GM23338 (cell line): ENCODE results near the gene SETBP1. TPM values are rescaled to one million over a fixed set of nuclear protein-coding genes. Genes with fewer than 3 reads are reported as not detected.

Experiments
- ATAC-seq: fragments of 200-7000 bp; cut with Tn5 transposase; 3 replicates; pipeline ENCODE4 v1.9.1; 2020
- DNase-seq: peaks from one replicate; pipeline ENCODE4 v3.0.0-alpha.2; 2015; ENCODE audit warnings: low spot score
- H2AFZ ChIP-seq: fragments of 200-600 bp; sonication (generic); 2 replicates; pipeline ENCODE4 v1.8.0; 2016; ENCODE audit warnings: antibody characterized with exemption, mild to moderate bottlenecking, moderate library complexity
- H3F3A ChIP-seq: fragments of 200-600 bp; sonication (generic); replicated peaks from 2 replicates; pipeline ENCODE4 v1.8.0; 2017; ENCODE audit warnings: antibody characterized with exemption, mixed run types, low read depth
- H3K27ac ChIP-seq: fragments of 200-600 bp; sonication (generic); 2 replicates; pipeline ENCODE4 v1.6.1; 2016; ENCODE audit warnings: low read depth
- H3K27me3 ChIP-seq: fragments of 200-600 bp; sonication (generic); 2 replicates; pipeline ENCODE4 v1.8.0; 2016; ENCODE audit warnings: mild to moderate bottlenecking, mixed run types, moderate library complexity; ENCODE audit not compliant: insufficient read depth
- H3K36me3 ChIP-seq: fragments of 200-600 bp; sonication (generic); 2 replicates; pipeline ENCODE4 v1.8.0; 2016; ENCODE audit warnings: mild to moderate bottlenecking; ENCODE audit not compliant: insufficient read depth
- H3K4me1 ChIP-seq: fragments of 200-600 bp; sonication (generic); 2 replicates; pipeline ENCODE4 v1.8.0; 2016; ENCODE audit warnings: mild to moderate bottlenecking, moderate library complexity; ENCODE audit not compliant: insufficient read depth
- H3K4me2 ChIP-seq: fragments of 200-600 bp; sonication (generic); 2 replicates; pipeline ENCODE4 v1.7.1; 2017; ENCODE audit warnings: mixed run types
- H3K4me3 ChIP-seq: fragments of 200-600 bp; sonication (generic); 2 replicates; pipeline ENCODE4 v1.6.1; 2016; ENCODE audit warnings: mixed run types
- H3K79me2 ChIP-seq: fragments of 200-600 bp; sonication (generic); replicated peaks from 2 replicates; pipeline ENCODE4 v1.8.0; 2017; ENCODE audit warnings: mild to moderate bottlenecking; ENCODE audit not compliant: insufficient read depth
- H3K9me2 ChIP-seq: fragments of 200-600 bp; sonication (generic); 2 replicates; pipeline ENCODE4 v1.8.0; 2017; ENCODE audit not compliant: insufficient read depth
- H4K20me1 ChIP-seq: fragments of 200-600 bp; sonication (generic); replicated peaks from 2 replicates; pipeline ENCODE4 v1.8.0; 2017; ENCODE audit warnings: mild to moderate bottlenecking; ENCODE audit not compliant: insufficient read depth
- H3K27ac Mint-ChIP-seq: 2 replicates; pipeline ENCODE4 v1.8.0; 2020; ENCODE audit warnings: inconsistent platforms, mild to moderate bottlenecking, moderate library complexity, mixed read lengths
- H3K27me3 Mint-ChIP-seq: 3 replicates; pipeline ENCODE4 v1.8.0; 2022; ENCODE audit warnings: low read depth, mild to moderate bottlenecking, moderate library complexity, mixed read lengths, inconsistent platforms; ENCODE audit not compliant: insufficient read depth, poor library complexity
- H3K36me3 Mint-ChIP-seq: 3 replicates; pipeline ENCODE4 v1.8.0; 2021; ENCODE audit warnings: low read depth, mild to moderate bottlenecking, inconsistent platforms, moderate library complexity, mixed read lengths
- H3K4me1 Mint-ChIP-seq: 3 replicates; pipeline ENCODE4 v1.8.0; 2020; ENCODE audit warnings: mild to moderate bottlenecking, inconsistent platforms, mixed read lengths
- H3K4me3 Mint-ChIP-seq: 3 replicates; pipeline ENCODE4 v1.8.0; 2021; ENCODE audit warnings: moderate library complexity, mild to moderate bottlenecking, inconsistent platforms, mixed read lengths
- H3K9me3 Mint-ChIP-seq: 3 replicates; pipeline ENCODE4 v1.8.0; 2020; ENCODE audit warnings: moderate library complexity, mild to moderate bottlenecking, inconsistent platforms, mixed read lengths
- CREB1 ChIP-seq: fragments of 250-450 bp; sonication (Bioruptor Pico); IDR thresholded peaks from 2 replicates; pipeline ENCODE4 v1.5.0; 2020; ENCODE audit warnings: low read depth, mild to moderate bottlenecking, moderate library complexity
- EZH2 ChIP-seq: fragments of 200-600 bp; sonication (generic); IDR thresholded peaks from one replicate; pipeline ENCODE4 v1.8.0; 2017; ENCODE audit warnings: antibody characterized with exemption, mild to moderate bottlenecking, low read depth; ENCODE audit not compliant: unreplicated experiment
- EZH2phosphoT487 ChIP-seq: fragments of 200-600 bp; sonication (generic); IDR thresholded peaks from one replicate; pipeline ENCODE4 v1.8.1; 2018; ENCODE audit warnings: antibody characterized with exemption; ENCODE audit not compliant: unreplicated experiment
- POLR2AphosphoS5 ChIP-seq: IDR thresholded peaks from 2 replicates; pipeline ENCODE4 v1.6.1; 2016; ENCODE audit warnings: antibody characterized with exemption, low read depth
- STAT1 ChIP-seq: IDR thresholded peaks from one replicate; pipeline ENCODE4 v1.6.1; 2016; ENCODE audit warnings: antibody characterized with exemption; ENCODE audit not compliant: unreplicated experiment
- ZNF114 ChIP-seq: fragments of 250-450 bp; sonication (Bioruptor Pico); IDR thresholded peaks from 2 replicates; pipeline ENCODE4 v1.5.0; 2020; ENCODE audit warnings: mild to moderate bottlenecking, moderate library complexity
- polyA plus RNA-seq: library from polyadenylated mRNA; unstranded; fragments of >200 nt; fragmentation: Nextera tagmentation; extraction: Ambion mirVana; gene quantifications from 2 replicates; pipeline ENCODE4 v1.2.1, GENCODE V29; 2016
- total RNA-seq: library from RNA; depleted of rRNA; stranded (reverse); fragments of >200 nt; shearing (Covaris generic); gene quantifications from 2 replicates; pipeline ENCODE4 v1.2.3, GENCODE V29; 2014
- TF ChIP-seq, protein P1 (sequence below): fragments of 250-450 bp; sonication (Bioruptor Pico); IDR thresholded peaks from 2 replicates; pipeline ENCODE4 v1.5.0; 2020; ENCODE audit warnings: mild to moderate bottlenecking, moderate library complexity
- TF ChIP-seq, protein P2 (sequence below), 2 experiments: fragments of 200-600 bp in 1 of 2; sonication (generic) in 1 of 2; conservative IDR thresholded peaks; 2 replicates each; pipeline versions ENCODE4 v1.5.1 to v1.6.1; 2016 to 2017; ENCODE audit warnings: antibody characterized with exemption in 2 of 2, low read depth in 2 of 2, mild to moderate bottlenecking in 2 of 2, moderate library complexity in 1 of 2

Gene SETBP1
- total and polyA plus RNA-seq, 2 experiments from 2014 or later, result 1.6 to 5.5 TPM

DNA sequence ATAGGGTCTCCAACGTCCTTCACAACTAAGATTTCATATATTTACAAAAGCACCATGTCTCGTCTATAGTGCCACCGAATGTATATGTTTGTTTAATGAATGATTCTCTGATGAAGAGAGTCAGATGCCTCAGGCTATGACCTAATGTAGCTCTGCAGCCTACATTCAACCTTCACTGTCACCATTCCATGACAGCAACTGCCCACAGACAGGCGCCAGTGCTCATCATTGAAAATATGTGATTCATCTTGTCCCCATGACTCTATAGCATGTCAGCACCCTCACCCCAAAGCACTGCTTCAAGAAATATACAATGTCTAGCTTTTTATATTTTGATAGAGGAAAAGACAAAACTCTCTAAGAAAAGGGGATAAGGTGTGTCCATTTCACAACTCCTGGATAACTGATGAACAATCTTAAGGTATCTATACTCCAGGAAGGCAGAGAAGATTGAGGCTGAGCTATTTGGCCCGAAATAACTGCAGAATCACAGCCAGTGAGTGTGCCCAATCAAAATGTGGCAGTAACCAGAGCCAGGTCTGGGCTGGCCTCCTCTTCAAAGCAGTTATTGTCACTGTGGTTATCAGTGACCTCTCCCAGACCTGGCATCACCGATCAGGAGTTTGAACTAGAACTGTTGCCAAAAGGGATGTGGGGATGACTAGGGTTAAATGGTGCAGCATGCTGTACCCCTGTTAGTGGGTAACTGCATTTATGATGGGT, 246.6 kb downstream of the SETBP1 start (continued):
- no peak for TF ChIP-seq POLR2AphosphoS5
- no peak for TF ChIP-seq EZH2phosphoT487

DNA sequence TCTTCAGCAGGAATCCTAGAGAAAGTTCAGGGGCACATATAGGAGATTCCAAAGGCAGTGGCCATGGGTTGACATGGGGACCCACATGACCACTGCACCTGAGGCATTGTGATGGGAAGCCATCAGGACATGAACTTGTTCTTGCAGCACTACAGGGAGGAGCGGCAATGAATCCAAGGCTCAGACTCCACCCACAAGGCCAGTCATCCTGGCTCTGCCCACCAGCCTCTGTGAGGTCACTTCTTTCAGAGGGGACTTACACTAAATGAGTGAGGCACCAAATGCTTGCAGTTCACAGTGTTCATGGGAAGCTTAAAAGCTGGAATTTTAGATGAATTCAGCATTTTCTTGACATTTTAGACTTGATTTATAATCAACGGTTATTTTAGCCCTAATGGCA, 254.2 kb downstream of the SETBP1 start:
- ATAC-seq (no peak), DNase-seq (no peak)
- Histone ChIP-seq H3K9me2 (no peaks in the 10 kb centered on the region), H4K20me1 (no peaks in the 10 kb centered on the region), H2AFZ (no peak overlapping the region), H3K79me2 (no peaks in the 10 kb centered on the region), H3K4me1 (no peaks in the 10 kb centered on the region), H3F3A (no peaks in the 10 kb centered on the region), H3K4me3 (no peak overlapping the region), H3K27me3 (no peaks in the 10 kb centered on the region), H3K36me3 (no peaks in the 10 kb centered on the region), H3K4me2 (no peak overlapping the region), H3K27ac (no peak overlapping the region)
- Mint-ChIP-seq H3K36me3 (peaks cover 38% of the 10 kb centered on the region), H3K27ac (no peak overlapping the region), H3K4me3 (no peak overlapping the region), H3K4me1 (peaks cover 11% of the 10 kb centered on the region), H3K9me3 (peaks cover 46% of the 10 kb centered on the region), H3K27me3 (peaks cover 3% of the 10 kb centered on the region)
- TF ChIP-seq ZNF114, result no peak
- no peak for TF ChIP-seq EZH2
- no peak for TF ChIP-seq STAT1
- TF ChIP-seq POLR2AphosphoS5, result no peak
- TF ChIP-seq CREB1 (CRISPR knock-in tag), result no peak
- TF ChIP-seq, protein P1, sequence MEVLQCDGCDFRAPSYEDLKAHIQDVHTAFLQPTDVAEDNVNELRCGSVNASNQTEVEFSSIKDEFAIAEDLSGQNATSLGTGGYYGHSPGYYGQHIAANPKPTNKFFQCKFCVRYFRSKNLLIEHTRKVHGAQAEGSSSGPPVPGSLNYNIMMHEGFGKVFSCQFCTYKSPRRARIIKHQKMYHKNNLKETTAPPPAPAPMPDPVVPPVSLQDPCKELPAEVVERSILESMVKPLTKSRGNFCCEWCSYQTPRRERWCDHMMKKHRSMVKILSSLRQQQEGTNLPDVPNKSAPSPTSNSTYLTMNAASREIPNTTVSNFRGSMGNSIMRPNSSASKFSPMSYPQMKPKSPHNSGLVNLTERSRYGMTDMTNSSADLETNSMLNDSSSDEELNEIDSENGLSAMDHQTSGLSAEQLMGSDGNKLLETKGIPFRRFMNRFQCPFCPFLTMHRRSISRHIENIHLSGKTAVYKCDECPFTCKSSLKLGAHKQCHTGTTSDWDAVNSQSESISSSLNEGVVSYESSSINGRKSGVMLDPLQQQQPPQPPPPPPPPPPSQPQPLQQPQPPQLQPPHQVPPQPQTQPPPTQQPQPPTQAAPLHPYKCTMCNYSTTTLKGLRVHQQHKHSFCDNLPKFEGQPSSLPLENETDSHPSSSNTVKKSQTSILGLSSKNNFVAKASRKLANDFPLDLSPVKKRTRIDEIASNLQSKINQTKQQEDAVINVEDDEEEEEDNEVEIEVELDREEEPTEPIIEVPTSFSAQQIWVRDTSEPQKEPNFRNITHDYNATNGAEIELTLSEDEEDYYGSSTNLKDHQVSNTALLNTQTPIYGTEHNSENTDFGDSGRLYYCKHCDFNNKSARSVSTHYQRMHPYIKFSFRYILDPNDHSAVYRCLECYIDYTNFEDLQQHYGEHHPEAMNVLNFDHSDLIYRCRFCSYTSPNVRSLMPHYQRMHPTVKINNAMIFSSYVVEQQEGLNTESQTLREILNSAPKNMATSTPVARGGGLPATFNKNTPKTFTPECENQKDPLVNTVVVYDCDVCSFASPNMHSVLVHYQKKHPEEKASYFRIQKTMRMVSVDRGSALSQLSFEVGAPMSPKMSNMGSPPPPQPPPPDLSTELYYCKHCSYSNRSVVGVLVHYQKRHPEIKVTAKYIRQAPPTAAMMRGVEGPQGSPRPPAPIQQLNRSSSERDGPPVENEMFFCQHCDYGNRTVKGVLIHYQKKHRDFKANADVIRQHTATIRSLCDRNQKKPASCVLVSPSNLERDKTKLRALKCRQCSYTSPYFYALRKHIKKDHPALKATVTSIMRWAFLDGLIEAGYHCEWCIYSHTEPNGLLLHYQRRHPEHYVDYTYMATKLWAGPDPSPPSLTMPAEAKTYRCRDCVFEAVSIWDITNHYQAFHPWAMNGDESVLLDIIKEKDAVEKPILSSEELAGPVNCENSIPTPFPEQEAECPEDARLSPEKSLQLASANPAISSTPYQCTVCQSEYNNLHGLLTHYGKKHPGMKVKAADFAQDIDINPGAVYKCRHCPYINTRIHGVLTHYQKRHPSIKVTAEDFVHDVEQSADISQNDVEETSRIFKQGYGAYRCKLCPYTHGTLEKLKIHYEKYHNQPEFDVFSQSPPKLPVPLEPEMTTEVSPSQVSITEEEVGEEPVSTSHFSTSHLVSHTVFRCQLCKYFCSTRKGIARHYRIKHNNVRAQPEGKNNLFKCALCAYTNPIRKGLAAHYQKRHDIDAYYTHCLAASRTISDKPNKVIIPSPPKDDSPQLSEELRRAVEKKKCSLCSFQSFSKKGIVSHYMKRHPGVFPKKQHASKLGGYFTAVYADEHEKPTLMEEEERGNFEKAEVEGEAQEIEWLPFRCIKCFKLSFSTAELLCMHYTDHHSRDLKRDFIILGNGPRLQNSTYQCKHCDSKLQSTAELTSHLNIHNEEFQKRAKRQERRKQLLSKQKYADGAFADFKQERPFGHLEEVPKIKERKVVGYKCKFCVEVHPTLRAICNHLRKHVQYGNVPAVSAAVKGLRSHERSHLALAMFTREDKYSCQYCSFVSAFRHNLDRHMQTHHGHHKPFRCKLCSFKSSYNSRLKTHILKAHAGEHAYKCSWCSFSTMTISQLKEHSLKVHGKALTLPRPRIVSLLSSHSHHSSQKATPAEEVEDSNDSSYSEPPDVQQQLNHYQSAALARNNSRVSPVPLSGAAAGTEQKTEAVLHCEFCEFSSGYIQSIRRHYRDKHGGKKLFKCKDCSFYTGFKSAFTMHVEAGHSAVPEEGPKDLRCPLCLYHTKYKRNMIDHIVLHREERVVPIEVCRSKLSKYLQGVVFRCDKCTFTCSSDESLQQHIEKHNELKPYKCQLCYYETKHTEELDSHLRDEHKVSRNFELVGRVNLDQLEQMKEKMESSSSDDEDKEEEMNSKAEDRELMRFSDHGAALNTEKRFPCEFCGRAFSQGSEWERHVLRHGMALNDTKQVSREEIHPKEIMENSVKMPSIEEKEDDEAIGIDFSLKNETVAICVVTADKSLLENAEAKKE (CRISPR knock-in tag), result no peak
- TF ChIP-seq, protein P2, sequence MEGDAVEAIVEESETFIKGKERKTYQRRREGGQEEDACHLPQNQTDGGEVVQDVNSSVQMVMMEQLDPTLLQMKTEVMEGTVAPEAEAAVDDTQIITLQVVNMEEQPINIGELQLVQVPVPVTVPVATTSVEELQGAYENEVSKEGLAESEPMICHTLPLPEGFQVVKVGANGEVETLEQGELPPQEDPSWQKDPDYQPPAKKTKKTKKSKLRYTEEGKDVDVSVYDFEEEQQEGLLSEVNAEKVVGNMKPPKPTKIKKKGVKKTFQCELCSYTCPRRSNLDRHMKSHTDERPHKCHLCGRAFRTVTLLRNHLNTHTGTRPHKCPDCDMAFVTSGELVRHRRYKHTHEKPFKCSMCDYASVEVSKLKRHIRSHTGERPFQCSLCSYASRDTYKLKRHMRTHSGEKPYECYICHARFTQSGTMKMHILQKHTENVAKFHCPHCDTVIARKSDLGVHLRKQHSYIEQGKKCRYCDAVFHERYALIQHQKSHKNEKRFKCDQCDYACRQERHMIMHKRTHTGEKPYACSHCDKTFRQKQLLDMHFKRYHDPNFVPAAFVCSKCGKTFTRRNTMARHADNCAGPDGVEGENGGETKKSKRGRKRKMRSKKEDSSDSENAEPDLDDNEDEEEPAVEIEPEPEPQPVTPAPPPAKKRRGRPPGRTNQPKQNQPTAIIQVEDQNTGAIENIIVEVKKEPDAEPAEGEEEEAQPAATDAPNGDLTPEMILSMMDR (conservative IDR thresholded peaks at IDR 0.05; ENCODE audit: low read depth in 2 of 2), result no peak
